ENCODE data around the gene CALML5.

Gene CALML5

DNA sequence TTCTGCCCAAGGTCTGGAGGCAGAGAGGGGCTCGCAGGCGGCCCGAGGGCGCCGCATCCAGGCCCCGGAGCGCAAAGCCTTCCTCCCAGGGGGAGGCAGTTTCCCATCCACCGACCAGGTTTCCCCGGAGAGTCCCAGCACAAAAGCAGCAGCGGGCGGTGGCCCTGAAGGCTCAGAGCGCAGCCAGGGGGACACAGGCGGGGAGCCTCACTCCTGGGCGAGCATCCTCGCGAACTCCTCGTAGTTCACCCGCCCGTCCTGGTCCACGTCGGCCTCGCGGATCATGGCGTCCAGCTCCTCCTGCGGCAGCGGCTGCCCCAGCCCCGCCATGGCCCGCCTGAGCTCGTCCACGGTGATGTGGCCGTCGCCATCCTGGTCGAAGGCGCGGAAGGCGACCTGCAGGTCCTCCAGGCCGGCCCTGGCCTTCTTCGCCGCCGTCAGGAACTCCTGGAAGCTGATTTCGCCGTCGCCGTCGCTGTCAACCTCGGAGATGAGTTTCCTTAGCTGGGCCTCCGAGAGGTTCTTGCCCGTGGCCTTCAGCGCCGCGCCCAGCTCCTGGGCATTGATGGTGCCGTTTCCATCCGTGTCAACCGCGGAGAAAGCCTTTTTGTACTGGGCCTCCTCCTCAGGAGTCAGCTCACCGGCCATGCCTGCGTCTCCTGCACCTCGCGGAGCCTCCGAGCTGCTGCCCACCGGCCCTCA lies 428 bp downstream of the CALML5 start:
- DNase-seq, result no peak

GRCh38 chr10:5497948-5498730 lies 1.2 kb downstream of the CALML5 start:
- no peak for DNase-seq

DNA sequence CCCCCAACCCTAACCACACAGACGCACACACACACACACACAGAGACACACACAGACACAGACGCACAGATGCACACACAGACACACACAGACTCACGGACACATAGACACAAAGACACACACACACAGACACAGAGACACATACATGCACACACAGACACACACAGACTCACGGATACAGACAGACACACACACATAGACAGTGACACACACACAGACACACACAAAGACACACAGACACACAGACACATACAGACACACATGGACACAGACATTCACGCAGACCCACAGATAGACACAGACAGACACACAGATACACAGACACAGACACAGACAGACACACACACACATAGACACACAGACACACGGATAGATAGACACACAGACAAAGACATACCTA lies 2.1 kb downstream of the CALML5 start:
- DNase-seq, result no peak

GRCh38 chr10:5496261-5497250 lies 2.8 kb downstream of the CALML5 start:
- no peak for DNase-seq

DNA sequence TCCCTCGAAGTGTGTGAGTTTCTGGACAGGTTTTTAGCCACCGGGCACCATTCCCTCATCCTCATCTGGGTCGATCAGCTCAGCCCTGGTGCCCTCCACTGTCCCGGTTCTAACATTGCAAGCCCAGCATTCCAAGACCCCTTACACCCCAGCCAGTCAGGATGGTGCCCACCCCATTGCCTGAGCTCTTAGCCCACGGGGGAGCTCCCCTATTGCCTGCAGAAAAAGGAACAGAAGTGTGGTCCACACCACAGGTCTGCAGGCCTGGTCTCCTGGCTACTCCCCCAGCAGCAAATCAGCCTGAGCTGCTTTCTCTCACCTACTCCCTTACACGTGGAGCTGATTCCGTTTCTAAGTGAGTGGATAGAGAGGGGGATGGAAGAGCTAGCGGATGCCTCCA lies 4.8 kb downstream of the CALML5 start:
- no peak for DNase-seq

- DNase-seq, result no peak
These were observed 5.7 kb downstream of the CALML5 start for GRCh38 chr10:5493691-5494090.

DNA sequence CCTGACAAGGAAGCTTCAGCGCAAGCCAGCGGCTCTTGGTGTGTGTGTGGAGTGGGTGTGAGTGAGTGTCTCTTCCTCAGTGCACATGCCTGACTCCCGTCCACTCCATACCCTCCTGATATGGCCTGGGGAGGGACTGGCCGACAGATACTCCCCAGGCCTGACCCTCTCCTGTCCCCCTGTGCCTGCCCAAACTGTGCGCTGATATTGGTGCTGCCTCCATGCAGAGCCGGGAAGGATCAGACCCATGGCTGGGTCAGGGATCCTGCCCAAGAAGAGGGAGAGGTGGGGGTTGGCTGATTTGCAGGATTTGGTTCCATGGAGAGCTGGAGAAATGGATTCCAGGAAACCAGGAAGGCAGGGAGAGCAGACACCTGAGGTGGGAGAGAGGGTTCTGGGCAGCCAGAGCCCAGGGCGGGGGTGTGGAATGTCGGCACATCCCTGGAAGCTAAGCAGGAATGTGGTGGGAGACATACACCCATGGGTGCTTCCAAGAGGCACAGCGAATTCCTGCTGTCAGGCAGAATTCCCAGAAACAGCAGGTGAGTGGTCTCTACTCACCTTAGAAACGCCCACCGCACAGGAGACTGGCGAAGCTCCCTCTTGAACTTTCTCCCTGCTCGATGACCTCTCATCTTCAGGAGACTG lies 6.3 kb downstream of the CALML5 start:
- DNase-seq, result no peak

- DNase-seq, result no peak
These were observed 7.0 kb downstream of the CALML5 start for GRCh38 chr10:5492322-5492855.

GRCh38 chr10:5491477-5491876 lies 7.9 kb downstream of the CALML5 start:
- no peak for DNase-seq

GRCh38 chr10:5490698-5491464 lies 8.5 kb downstream of the CALML5 start:
- DNase-seq, result no peak

DNA sequence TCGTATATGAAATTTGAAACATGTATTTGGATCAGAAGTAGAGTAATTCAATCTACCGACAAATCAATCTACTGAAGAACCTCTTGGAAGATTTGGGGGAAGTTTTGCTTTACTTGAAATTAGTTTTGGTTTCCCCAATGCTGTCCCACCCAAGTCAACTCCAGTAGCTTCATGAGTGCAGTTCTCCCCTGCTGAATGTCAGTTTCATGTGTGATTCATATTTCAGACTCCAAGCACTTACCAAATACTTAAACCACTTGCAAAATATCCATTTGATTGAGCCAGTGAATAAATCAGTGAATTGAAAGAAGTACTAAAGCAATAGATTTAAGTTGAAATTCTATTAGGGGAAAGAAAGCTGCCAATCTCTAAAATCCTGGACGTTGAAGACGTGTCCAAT lies 9.3 kb downstream of the CALML5 start:
- no peak for DNase-seq

- DNase-seq, result no peak
These were observed 10.9 kb downstream of the CALML5 start for GRCh38 chr10:5488272-5489161.

- DNase-seq, result no peak
These were observed 12.5 kb downstream of the CALML5 start for GRCh38 chr10:5486853-5487235.

GRCh38 chr10:5485948-5486852 lies 13.2 kb downstream of the CALML5 start:
- DNase-seq, result no peak

- no peak for DNase-seq
These were observed 14.1 kb downstream of the CALML5 start for GRCh38 chr10:5485290-5485689.

DNA sequence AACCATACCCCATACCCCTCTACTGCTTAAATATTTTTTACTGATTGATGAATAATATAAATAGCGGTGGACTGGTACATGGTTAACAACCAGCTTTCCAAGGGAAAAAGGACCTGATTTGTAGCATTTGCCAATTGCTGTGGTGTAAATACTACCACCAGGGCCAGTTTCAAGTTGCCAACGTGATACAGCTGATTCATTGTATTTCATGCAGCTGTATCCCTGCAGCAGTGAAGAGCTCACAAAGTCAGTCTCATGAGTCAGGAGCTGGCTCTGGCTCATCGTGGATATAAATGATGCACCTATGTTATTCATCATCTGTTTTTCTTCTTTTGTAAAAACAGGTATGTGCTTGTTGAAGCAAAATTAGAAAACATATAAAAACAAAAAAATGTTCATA lies 15.2 kb downstream of the CALML5 start:
- DNase-seq, result no peak

DNA sequence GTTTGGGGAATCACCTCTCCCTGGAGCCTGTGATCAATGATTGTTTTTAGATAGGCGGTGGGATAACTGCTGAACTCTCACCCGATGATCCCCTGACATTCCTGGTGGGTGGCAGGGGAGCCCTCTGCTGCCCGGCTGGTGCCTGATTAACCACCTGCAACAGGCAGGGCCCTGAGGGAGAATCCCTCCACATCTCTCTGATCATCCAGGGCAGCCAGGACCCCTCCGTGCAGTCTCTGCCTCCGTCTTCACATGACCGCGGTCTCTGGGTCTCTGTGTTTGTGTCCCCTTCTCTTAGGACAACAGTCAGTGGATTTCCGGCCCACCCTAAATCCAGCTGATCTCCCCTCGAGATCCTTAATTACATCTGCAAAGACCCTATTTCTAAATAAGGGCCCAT lies 17.4 kb downstream of the CALML5 start:
- no peak for DNase-seq

DNA sequence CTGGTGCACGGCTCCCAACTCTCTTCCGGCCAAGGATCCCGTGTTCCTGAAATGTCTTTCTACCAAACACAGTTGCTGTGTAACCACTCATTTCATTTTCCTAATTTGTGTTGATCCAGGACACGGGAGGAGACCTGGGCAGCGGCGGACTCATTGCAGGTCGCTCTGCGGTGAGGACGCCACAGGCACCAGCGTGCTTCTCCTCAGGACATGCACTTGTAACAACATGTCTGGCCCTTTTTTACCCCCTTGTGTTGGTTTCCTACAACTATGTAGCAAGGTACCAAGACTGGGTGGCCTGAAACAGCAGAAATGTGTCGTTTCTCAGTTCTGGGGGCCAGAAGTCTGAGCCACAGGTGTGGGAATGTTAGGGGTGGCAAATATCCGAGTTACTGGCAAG lies 18.2 kb downstream of the CALML5 start:
- DNase-seq, result no peak

DNA sequence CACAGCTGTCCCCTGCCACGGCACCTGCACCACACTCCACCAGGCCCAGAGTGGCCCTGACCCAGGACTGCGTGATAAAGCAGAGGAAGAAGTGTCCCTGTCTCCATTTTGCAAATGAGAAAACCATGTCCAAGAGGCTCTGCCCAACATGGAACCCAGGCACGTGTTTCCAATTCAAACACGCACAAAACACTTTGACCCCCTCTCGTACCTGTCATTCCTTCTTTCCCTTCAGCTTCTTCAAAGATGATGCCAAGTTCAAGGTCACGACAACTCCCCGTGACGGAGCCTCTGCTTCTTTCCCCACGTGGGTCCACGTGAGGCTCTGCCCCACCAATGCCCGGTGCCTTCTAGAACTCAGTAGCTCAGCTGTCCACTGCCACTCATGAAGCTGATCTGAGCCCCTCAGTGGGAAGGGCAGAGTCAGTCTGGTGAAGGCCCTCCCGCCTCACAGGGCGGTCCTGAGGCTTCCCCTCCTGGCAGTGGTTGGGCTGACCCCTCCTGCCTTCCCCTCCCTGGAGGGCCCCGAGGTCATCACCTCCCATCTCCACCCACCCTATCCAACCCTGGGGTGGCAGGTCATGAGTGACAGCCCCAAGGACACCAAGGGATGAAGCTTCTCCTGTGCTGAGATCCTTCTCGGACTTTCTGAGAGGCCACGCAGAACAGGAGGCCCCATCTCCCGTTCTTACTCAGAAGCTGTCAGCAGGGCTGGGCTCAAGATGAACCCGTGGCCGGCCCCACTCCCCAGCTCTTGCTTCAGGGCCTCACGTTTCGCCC lies 19.0 kb downstream of the CALML5 start:
- no peak for DNase-seq
